ENCODE measurements around the gene HLF. TPM values are rescaled to one million over a fixed set of nuclear protein-coding genes. Genes with fewer than 3 reads are reported as not detected.

HLF gene
- 19.7 TPM for total RNA-seq

GRCh38 chr17:55264645-55265298 lies at the start of gene HLF:
Gene HLF (plus strand): TSS chr17:55264960. CDS start chr17:55265485, 525 bp downstream.

Other genes starting within 250 kb of the HLF start
- 134 TPM for gene MMD, start 156.9 kb downstream of the HLF start, total RNA-seq
- not detected for gene SMIM36, start 246.5 kb downstream of the HLF start, total RNA-seq

Data from parietal lobe (tissue), 1 donor.